Measurements from ENCODE around the gene PBX2. TPM values are rescaled to one million over a fixed set of nuclear protein-coding genes. Genes with fewer than 3 reads are reported as not detected.
"Not testable (repeated sequence)": the region's sequence is repeated elsewhere in the genome, so short reads cannot be mapped to it uniquely, and the experiment has no call there.

Gene PBX2
- total and polyA plus RNA-seq, 2 experiments from 2014 or later: 3.1 to 25.4 TPM

DNA sequence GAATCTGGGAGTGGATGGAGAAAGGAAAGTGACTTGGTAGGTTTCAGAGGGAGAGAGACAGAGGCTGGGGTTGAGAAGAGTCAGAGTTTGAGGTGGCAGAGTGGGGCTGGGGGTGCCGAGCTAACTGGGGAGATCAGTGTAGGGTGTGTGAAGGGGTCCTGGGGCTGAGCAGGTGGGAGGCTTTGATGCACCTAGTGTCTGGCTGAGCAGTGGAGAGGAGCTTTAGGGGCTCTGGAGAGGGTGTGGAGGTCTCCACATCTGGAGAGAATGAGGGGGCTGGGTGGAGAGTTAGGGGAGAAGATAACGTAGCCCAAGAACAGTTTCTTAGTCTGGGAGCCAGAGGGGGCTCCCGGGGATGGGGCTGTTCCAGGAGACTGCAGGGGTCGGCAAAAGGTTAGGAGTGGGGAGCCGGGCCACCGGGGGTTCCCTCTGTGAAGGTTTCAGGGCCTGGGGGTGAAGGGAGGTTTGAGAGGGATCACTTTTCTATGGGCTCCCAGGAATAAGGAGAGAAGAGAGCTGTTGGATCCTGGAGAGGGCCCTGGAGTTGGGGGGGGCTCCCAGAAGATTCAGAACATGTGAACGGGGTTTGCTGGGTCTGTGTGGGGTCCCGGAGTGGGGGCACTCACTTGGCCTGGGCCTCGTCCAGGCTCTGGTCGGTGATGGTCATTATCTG, 797 bp downstream of the PBX2 start:
- H3K27ac ChIP-seq: peak overlapping the region; percentile 77

GRCh38 chr6:32188381-32189068, 1.5 kb downstream of the PBX2 start:
- no peaks in the 10 kb centered on the region for H3K27me3 ChIP-seq (replicated peaks; ENCODE audit: insufficient read depth)
- peaks cover 19% of the 10 kb centered on the region for H3K4me1 ChIP-seq (ENCODE audit: insufficient read depth)
- peak overlapping the region; percentile 77 for H3K27ac ChIP-seq
- peak overlapping the region; percentile 96 for H3K9ac ChIP-seq
- H3K4me3 ChIP-seq: peak overlapping the region; percentile 96
- peaks cover 20% of the 10 kb centered on the region; the same call in 1 of the 2 replicates for H3F3A ChIP-seq (ENCODE audit: insufficient read depth)
- in situ Hi-C loops (cut with MboI): no loop called here
- H3K9me3 ChIP-seq (ENCODE audit: low read depth): no peaks in the 10 kb centered on the region
- H4K20me1 ChIP-seq (ENCODE audit: insufficient read depth): no peaks in the 10 kb centered on the region
- peaks cover 50% of the 10 kb centered on the region for H3K79me2 ChIP-seq (ENCODE audit: insufficient read depth)
- WGBS, 2 experiments (ENCODE audit: low coverage in 1 of 2, low lambda C conversion rate in 2 of 2, missing lambda C conversion rate in 2 of 2): 3 to 4% methylated on average over 11 to 13 of the region's 13 CpGs
- peak overlapping the region; percentile 94 for H3K4me2 ChIP-seq (ENCODE audit: unreplicated experiment)
- DNase-seq: peak; percentile 54
- no peaks in the 10 kb centered on the region for H3K9me2 ChIP-seq (ENCODE audit: insufficient read depth)
- H3K36me3 ChIP-seq (ENCODE audit: low read depth): peaks cover 5% of the 10 kb centered on the region; the same call in 1 of the 2 replicates
- TF ChIP-seq EZH2 (IDR thresholded peaks at IDR 0.05; ENCODE audit: insufficient read depth, poor library complexity, severe bottlenecking) (no peak), EZH2phosphoT487 (IDR thresholded peaks at IDR 0.05; ENCODE audit: insufficient read depth, low read depth) (no peak)
- no peak overlapping the region for H2AFZ ChIP-seq

More for the DNA sequence above, 797 bp downstream of the PBX2 start:
- Histone ChIP-seq H3K36me3 (ENCODE audit: low read depth) (peaks cover 5% of the 10 kb centered on the region; the same call in 1 of the 2 replicates), H3K4me2 (ENCODE audit: unreplicated experiment) (peak overlapping the region; percentile 94), H3F3A (ENCODE audit: insufficient read depth) (peaks cover 22% of the 10 kb centered on the region; the same call in 1 of the 2 replicates), H2AFZ (no peak overlapping the region), H4K20me1 (ENCODE audit: insufficient read depth) (no peaks in the 10 kb centered on the region), H3K9me3 (ENCODE audit: low read depth) (no peaks in the 10 kb centered on the region), H3K9ac (peak overlapping the region; percentile 96), H3K9me2 (ENCODE audit: insufficient read depth) (no peaks in the 10 kb centered on the region), H3K27me3 (replicated peaks; ENCODE audit: insufficient read depth) (no peaks in the 10 kb centered on the region), H3K4me3 (peak overlapping the region; percentile 96), H3K4me1 (ENCODE audit: insufficient read depth) (peaks cover 19% of the 10 kb centered on the region), H3K79me2 (ENCODE audit: insufficient read depth) (peaks cover 49% of the 10 kb centered on the region)
- no peak for TF ChIP-seq EZH2phosphoT487 (IDR thresholded peaks at IDR 0.05; ENCODE audit: insufficient read depth, low read depth)
- no peak for TF ChIP-seq EZH2 (IDR thresholded peaks at IDR 0.05; ENCODE audit: insufficient read depth, poor library complexity, severe bottlenecking)
- peak; percentile 46 for DNase-seq
- WGBS, 2 experiments (ENCODE audit: low coverage in 1 of 2, low lambda C conversion rate in 2 of 2, missing lambda C conversion rate in 2 of 2): 0 to 1% methylated on average over 6 to 10 of the region's 10 CpGs
- in situ Hi-C loops (cut with MboI): no loop called here

DNA sequence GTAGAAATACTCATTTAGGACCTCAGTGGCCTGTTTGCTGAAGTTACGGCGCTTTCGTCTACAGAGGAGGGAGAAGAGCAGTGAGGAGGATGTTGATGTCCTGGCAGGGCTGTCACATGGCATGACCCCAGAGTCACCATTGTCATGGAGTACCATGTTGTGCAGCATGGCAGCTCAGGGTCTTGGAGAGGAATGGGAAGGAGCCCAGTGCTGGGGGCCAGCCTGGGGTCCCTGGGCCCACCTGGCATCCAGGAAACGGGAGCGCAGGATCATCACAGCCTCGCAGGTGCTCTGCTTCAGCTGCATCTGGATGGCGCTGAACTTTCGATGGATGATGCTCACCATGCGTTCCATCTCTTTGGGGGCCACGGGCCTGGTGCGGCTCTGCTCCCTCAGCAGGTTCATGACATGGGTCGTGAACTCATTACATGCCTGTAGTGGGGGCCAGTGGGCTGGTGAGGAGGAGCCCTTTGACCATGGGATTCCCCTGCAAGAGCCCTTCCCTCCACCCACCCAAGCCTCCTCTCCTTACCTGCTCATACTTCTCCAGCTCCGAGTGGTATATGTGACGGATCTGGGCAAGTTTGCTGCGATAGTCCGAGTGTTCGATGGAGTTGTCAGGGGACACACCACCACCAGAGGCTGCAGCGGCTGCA, 2.1 kb downstream of the PBX2 start:
- peaks cover 18% of the 10 kb centered on the region for H3K4me1 ChIP-seq (ENCODE audit: insufficient read depth)
- H2AFZ ChIP-seq; H3K27me3 ChIP-seq (replicated peaks; ENCODE audit: insufficient read depth); in situ Hi-C loops (cut with MboI); DNase-seq; H3K36me3 ChIP-seq (ENCODE audit: low read depth); H4K20me1 ChIP-seq (ENCODE audit: insufficient read depth); H3K9me2 ChIP-seq (ENCODE audit: insufficient read depth); H3K9me3 ChIP-seq (ENCODE audit: low read depth): not testable (repeated sequence)
- H3K79me2 ChIP-seq (ENCODE audit: insufficient read depth): peaks cover 50% of the 10 kb centered on the region
- H3K4me2 ChIP-seq (ENCODE audit: unreplicated experiment): peak overlapping the region; percentile 94
- H3K4me3 ChIP-seq: peak overlapping the region; percentile 96
- peaks cover 20% of the 10 kb centered on the region; the same call in 1 of the 2 replicates for H3F3A ChIP-seq (ENCODE audit: insufficient read depth)
- H3K27ac ChIP-seq: peak overlapping the region; percentile 77
- 65 to 69% methylated on average over 18 of the region's 18 CpGs for WGBS, 2 experiments (ENCODE audit: low coverage in 1 of 2, low lambda C conversion rate in 2 of 2, missing lambda C conversion rate in 2 of 2)
- H3K9ac ChIP-seq: peak overlapping the region; percentile 96

DNA sequence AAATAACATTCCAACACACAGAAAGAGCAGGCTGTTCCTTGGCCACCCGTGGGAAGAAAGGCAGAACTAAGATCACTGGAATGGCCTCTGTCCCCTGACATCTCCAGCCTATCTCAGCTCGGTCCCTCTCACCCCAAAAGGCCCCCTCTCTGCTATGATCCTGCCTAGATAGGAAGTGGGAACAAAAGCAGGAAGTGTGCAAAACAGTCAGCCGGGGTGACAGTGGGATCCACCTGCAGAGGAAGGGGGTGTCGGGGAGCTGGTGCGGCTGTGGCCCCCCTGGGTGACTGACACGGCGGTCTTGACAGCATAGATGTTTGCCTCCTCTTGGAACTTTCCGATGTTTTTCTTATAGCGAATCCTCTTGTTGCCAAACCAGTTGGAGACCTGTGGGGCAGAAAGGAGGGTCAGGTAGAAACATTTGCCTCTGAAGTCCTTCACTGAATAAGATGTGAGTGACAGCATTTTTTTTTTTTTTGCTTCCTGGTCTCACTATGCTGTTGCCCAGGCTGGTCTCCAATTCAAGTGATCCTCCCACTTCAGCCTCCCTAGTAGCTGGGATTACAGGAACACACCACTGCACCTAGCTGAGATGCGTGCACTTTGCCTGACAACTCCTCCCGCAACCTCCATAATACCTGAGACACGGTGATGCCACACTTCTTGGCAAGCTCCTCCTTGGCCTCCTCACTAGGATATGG, 2.8 kb downstream of the PBX2 start:
- H3K27me3 ChIP-seq (replicated peaks; ENCODE audit: insufficient read depth): no peaks in the 10 kb centered on the region
- H3K9me2 ChIP-seq (ENCODE audit: insufficient read depth): no peaks in the 10 kb centered on the region
- no peak overlapping the region for H3K4me2 ChIP-seq (ENCODE audit: unreplicated experiment)
- DNase-seq: no peak
- H3K36me3 ChIP-seq (ENCODE audit: low read depth): peaks cover 5% of the 10 kb centered on the region; the same call in 1 of the 2 replicates
- in situ Hi-C loops (cut with MboI): no loop called here
- no peaks in the 10 kb centered on the region for H4K20me1 ChIP-seq (ENCODE audit: insufficient read depth)
- H3F3A ChIP-seq (ENCODE audit: insufficient read depth): peaks cover 20% of the 10 kb centered on the region; the same call in 1 of the 2 replicates
- H3K9me3 ChIP-seq (ENCODE audit: low read depth): no peaks in the 10 kb centered on the region
- H3K4me1 ChIP-seq (ENCODE audit: insufficient read depth): peaks cover 11% of the 10 kb centered on the region
- no peak overlapping the region for H3K9ac ChIP-seq
- H3K27ac ChIP-seq: peak overlapping the region; percentile 81; the same call in 1 of the 2 replicates
- H2AFZ ChIP-seq: no peak overlapping the region
- no peak overlapping the region for H3K4me3 ChIP-seq
- WGBS, 2 experiments (ENCODE audit: low coverage in 1 of 2, low lambda C conversion rate in 2 of 2, missing lambda C conversion rate in 2 of 2): 82 to 86% methylated on average over 12 of the region's 12 CpGs
- H3K79me2 ChIP-seq (ENCODE audit: insufficient read depth): peaks cover 50% of the 10 kb centered on the region
- no peak for TF ChIP-seq EZH2phosphoT487 (IDR thresholded peaks at IDR 0.05; ENCODE audit: insufficient read depth, low read depth)
- TF ChIP-seq EZH2 (IDR thresholded peaks at IDR 0.05; ENCODE audit: insufficient read depth, poor library complexity, severe bottlenecking): no peak

DNA sequence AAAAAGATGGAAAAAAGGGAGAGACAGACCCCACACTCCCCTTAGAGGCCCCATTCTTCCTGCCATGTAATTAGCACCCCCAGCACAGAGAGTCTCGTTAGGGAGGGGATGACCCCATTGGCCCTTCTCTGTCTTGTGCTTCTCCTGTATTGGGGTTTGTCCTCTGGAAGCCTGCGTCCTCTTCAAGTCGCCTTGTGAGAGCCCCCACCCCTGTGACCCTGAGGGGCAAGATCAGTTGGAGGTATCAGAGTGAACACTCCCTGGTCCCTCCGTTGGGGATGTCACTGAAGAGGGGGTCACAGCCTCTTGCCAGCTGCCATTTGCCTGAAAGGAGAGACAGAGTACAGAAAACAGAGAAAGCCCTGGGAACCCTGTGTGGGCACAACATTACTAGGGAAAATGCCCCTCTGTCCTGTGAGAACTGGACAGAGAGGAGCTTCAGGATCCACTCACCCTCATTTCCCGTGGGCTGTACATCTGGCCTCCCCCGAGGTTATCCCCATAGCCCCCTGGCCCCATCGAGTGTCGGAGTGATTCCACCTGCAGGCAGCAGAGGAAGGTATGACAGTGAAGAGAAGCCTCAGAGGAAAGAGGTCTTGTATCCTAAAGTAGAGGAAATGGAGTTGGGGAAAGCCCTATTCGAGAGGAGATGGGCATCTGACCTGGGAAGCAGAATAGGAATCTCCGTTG, 3.7 kb downstream of the PBX2 start:
- DNase-seq; H3K27me3 ChIP-seq (replicated peaks; ENCODE audit: insufficient read depth); H4K20me1 ChIP-seq (ENCODE audit: insufficient read depth); H3K9me3 ChIP-seq (ENCODE audit: low read depth); H3K36me3 ChIP-seq (ENCODE audit: low read depth); H2AFZ ChIP-seq; in situ Hi-C loops (cut with MboI); H3K4me3 ChIP-seq; H3K4me1 ChIP-seq (ENCODE audit: insufficient read depth); H3K9me2 ChIP-seq (ENCODE audit: insufficient read depth): not testable (repeated sequence)
- peak overlapping the region; percentile 24 for H3K4me2 ChIP-seq (ENCODE audit: unreplicated experiment)
- peaks cover 20% of the 10 kb centered on the region; the same call in 1 of the 2 replicates for H3F3A ChIP-seq (ENCODE audit: insufficient read depth)
- 52 to 54% methylated on average over 10 of the region's 10 CpGs for WGBS, 2 experiments (ENCODE audit: low coverage in 1 of 2, low lambda C conversion rate in 2 of 2, missing lambda C conversion rate in 2 of 2)
- 0 out of 2 replicates have a peak overlapping the region, but pooled peaks have one; percentile 18 for H3K9ac ChIP-seq
- peaks cover 50% of the 10 kb centered on the region for H3K79me2 ChIP-seq (ENCODE audit: insufficient read depth)
- peak overlapping the region; percentile 81 for H3K27ac ChIP-seq
